ENCODE measurements around the gene SLC16A2. TPM values are rescaled to one million over a fixed set of nuclear protein-coding genes. Genes with fewer than 3 reads are reported as not detected.
"Not testable (repeated sequence)": the region's sequence is repeated elsewhere in the genome, so short reads cannot be mapped to it uniquely, and the experiment has no call there.

The SLC16A2 gene
- total and polyA plus RNA-seq, 7 donors: 0.23 to 10.5 (median 5.3) TPM

DNA sequence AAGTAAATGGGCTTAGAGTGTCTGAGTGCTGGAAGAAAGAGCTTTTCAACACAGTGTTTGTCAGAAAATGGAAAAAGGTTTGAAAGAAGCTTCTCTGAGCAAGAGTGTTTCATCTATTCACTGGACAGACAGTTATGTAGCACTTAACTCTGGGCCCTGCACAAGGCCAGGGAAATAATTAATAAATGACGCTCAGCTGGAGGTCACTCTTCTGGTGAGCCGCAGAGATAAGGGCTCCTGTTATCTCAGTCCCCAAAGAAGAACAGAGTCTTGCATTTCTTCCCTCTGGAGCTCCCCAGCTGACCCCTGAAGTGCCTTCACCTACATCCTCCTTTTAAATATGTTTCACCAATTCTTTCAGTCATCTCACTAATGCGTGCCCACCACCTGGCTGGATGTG lies 90.4 kb downstream of the SLC16A2 start:
- H3K36me3 ChIP-seq: no peaks in the 10 kb centered on the region
- H3K4me3 ChIP-seq: no peak overlapping the region
- H3K27me3 ChIP-seq: no peaks in the 10 kb centered on the region
- intact Hi-C loops (cut with DNase I): no loop called here
- H3K4me1 ChIP-seq: peaks cover 0 to 3% (median 0%) of the 10 kb centered on the region in 4 donors
- WGBS, 2 donors: 95 to 97% methylated on average over 3 of the region's 3 CpGs
- H3K9me3 ChIP-seq: no peaks in the 10 kb centered on the region
- H3K27ac ChIP-seq: no peak overlapping the region
- DNase-seq: no peak
- TF ChIP-seq POLR2AphosphoS5 (IDR thresholded peaks at IDR 0.05) (no peak), EP300 (IDR thresholded peaks at IDR 0.05) (no peak), POLR2A (IDR thresholded peaks at IDR 0.05) (no peak)
- TF ChIP-seq, protein P1, sequence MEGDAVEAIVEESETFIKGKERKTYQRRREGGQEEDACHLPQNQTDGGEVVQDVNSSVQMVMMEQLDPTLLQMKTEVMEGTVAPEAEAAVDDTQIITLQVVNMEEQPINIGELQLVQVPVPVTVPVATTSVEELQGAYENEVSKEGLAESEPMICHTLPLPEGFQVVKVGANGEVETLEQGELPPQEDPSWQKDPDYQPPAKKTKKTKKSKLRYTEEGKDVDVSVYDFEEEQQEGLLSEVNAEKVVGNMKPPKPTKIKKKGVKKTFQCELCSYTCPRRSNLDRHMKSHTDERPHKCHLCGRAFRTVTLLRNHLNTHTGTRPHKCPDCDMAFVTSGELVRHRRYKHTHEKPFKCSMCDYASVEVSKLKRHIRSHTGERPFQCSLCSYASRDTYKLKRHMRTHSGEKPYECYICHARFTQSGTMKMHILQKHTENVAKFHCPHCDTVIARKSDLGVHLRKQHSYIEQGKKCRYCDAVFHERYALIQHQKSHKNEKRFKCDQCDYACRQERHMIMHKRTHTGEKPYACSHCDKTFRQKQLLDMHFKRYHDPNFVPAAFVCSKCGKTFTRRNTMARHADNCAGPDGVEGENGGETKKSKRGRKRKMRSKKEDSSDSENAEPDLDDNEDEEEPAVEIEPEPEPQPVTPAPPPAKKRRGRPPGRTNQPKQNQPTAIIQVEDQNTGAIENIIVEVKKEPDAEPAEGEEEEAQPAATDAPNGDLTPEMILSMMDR (IDR thresholded peaks at IDR 0.05): no peak

DNA sequence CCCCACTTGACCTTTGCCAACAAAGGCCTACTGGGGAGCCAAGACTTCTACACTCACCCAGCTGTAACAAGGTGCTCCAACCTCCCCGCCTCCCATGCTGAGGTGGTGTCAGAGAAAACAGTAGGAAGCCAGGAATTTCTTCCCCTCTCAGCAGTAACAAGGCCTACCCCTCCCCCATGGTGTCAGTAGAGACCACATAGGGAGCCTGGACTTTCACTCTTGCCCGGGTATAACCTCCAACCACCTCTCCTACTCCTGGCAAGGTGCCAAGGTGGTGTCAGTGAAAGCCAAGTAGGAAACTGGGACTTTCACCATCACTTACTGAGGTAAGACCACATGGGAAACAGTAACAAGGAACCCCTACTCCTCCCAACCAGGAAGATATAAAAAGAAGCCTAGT lies 93.1 kb downstream of the SLC16A2 start:
- Histone ChIP-seq H3K36me3 (no peaks in the 10 kb centered on the region), H3K4me1 (peaks cover 0 to 3% (median 0%) of the 10 kb centered on the region in 4 donors), H3K4me3 (no peak overlapping the region), H3K27me3 (no peaks in the 10 kb centered on the region), H3K27ac (no peak overlapping the region), H3K9me3 (no peaks in the 10 kb centered on the region)
- 50 to 62% methylated on average over 2 of the region's 2 CpGs for WGBS, 2 donors
- intact Hi-C loops (cut with DNase I): no loop called here
- TF ChIP-seq EP300 (IDR thresholded peaks at IDR 0.05): no peak
- no peak for TF ChIP-seq POLR2AphosphoS5 (IDR thresholded peaks at IDR 0.05)
- TF ChIP-seq POLR2A (IDR thresholded peaks at IDR 0.05): no peak
- TF ChIP-seq, protein P1 (IDR thresholded peaks at IDR 0.05): no peak
- no peak for DNase-seq

DNA sequence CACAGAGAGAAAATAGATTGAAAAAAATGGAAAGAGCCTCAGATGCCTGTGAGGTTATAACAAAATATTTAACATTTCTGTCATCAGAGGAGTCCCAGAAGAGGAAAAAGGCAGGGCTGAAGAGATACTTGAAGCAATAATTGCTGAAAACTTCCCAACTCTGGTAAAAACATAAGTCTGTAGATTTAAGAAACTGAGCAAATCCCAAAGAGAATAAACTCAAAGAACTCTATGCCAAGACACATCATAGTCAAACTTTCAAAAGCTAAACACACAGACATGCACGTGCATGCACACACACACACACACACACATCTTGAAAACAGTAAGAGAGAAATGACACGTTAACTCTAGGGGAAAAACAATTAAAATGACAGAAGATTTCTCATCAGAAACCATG lies 94.1 kb downstream of the SLC16A2 start:
- Histone ChIP-seq H3K9me3 (no peaks in the 10 kb centered on the region), H3K36me3 (no peaks in the 10 kb centered on the region), H3K4me3 (no peak overlapping the region), H3K27ac (no peak overlapping the region), H3K27me3 (no peaks in the 10 kb centered on the region), H3K4me1 (peaks cover 0 to 3% (median 0%) of the 10 kb centered on the region in 4 donors)
- WGBS, 2 donors: 75 to 76% methylated on average over 2 of the region's 2 CpGs
- intact Hi-C loops (cut with DNase I): no loop called here
- TF ChIP-seq POLR2A (IDR thresholded peaks at IDR 0.05): no peak
- TF ChIP-seq EP300 (IDR thresholded peaks at IDR 0.05): no peak
- no peak for TF ChIP-seq POLR2AphosphoS5 (IDR thresholded peaks at IDR 0.05)
- TF ChIP-seq, protein P1 (IDR thresholded peaks at IDR 0.05): no peak
- no peak for DNase-seq

DNA sequence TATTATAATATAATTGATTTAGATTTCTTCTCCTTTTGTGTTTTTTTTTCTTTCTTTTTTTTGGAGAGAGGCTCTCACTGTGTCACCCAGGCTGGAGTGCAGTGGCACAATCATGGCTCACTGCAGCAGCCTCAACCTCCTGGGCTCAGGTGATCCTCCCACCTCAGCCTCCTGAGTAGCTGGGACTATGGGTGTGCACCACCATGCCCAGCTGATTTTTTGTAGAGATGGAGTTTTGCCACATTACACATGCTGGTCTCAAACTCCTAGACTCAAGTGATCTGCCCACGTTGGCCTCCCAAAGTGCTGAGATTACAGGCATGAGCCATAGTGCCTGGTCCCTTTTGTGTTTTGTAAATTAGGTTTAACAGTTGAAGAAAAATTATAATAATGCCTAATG lies 94.7 kb downstream of the SLC16A2 start:
- 92 to 93% methylated on average over 1 of the region's 1 CpG for WGBS, 2 donors
- intact Hi-C loops (cut with DNase I); H3K27me3 ChIP-seq: not testable (repeated sequence)

DNA sequence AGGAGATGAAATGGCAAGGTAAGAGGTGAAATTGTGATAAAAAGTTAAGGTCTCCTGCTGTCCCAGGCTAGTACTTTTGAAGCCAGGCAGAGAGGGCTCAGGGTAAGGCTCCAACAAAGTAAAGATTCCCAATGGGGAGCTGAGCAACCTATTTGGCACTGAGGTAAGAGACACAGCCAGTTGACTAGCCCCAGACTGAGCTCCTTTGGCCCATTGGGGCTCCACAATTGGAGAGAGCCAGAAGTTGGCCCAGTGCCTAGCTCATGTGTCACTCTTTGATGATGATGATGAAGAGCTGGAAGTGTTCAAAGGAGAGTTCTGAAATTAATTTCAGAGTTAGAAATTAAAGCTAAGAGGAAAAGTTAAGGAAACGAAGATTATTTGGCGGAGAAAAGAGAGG lies 98.6 kb downstream of the SLC16A2 start:
- intact Hi-C loops (cut with DNase I): no loop called here
- H3K27me3 ChIP-seq: no peaks in the 10 kb centered on the region
- H3K9me3 ChIP-seq: no peaks in the 10 kb centered on the region
- no peaks in the 10 kb centered on the region for H3K36me3 ChIP-seq
- no peak for TF ChIP-seq EP300 (IDR thresholded peaks at IDR 0.05)
- no peak overlapping the region for H3K4me3 ChIP-seq
- H3K27ac ChIP-seq: peak overlapping the region in 1 of 4 donors; percentile 10
- DNase-seq: no peak
- WGBS, 2 donors: 87 to 88% methylated on average over 2 of the region's 2 CpGs
- H3K4me1 ChIP-seq: peaks cover 0 to 7% (median 0%) of the 10 kb centered on the region in 4 donors

More for the DNA sequence above, 94.7 kb downstream of the SLC16A2 start:
- not testable (repeated sequence) for H3K27ac ChIP-seq, H3K36me3 ChIP-seq, DNase-seq, H3K9me3 ChIP-seq, H3K4me1 ChIP-seq, H3K4me3 ChIP-seq

DNA sequence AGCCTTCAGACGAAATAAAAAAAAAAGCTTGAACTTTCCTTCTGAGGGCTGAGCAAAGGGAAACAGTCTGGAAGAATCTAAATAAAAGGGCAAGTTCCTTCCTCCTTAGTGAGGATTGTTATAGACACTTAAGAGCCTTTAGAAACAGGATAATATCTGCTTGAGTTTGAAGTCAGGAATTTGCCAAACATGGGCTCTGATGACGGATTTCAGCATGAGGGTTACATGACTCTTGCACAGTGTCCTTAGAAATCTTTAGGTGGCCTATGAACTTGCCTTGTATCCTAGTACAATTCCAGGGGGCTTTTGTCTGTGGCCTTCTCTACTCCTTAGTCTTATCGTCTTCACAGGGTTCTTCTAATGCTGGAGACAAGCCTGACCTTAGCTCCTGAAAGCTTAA lies 99.0 kb downstream of the SLC16A2 start:
- H3K9me3 ChIP-seq: no peaks in the 10 kb centered on the region
- H3K4me1 ChIP-seq: peaks cover 0 to 7% (median 0%) of the 10 kb centered on the region in 4 donors
- TF ChIP-seq POLR2AphosphoS5 (IDR thresholded peaks at IDR 0.05) (no peak), POLR2A (IDR thresholded peaks at IDR 0.05) (no peak), EP300 (IDR thresholded peaks at IDR 0.05) (no peak)
- TF ChIP-seq, protein P1 (IDR thresholded peaks at IDR 0.05): no peak
- no peak for DNase-seq
- H3K27ac ChIP-seq: no peak overlapping the region
- intact Hi-C loops (cut with DNase I): no loop called here
- 76 to 79% methylated on average over 3 of the region's 3 CpGs for WGBS, 2 donors
- H3K36me3 ChIP-seq: no peaks in the 10 kb centered on the region
- no peak overlapping the region for H3K4me3 ChIP-seq
- no peaks in the 10 kb centered on the region for H3K27me3 ChIP-seq
